Activated CD8-positive, alpha-beta memory T cell treated with anti-CD3 and anti-CD28 coated beads for 1 hour (primary cell): ENCODE data around the gene ATG101.
A peak's percentile ranks its signal among the peaks of the same experiment; 100 is the strongest.

ENCODE experiments used
- DNase-seq, 2 donors: peaks; one replicate each; pipeline ENCODE4 v3.0.0-alpha.2; 2020; ENCODE audit warnings: low read depth in 1 of 2; ENCODE audit errors: extremely low read depth in 1 of 2

The ATG101 gene

GRCh38 chr12:52057638-52058576 lies 11.9 kb upstream of the ATG101 start:
- DNase-seq = no peak

DNA sequence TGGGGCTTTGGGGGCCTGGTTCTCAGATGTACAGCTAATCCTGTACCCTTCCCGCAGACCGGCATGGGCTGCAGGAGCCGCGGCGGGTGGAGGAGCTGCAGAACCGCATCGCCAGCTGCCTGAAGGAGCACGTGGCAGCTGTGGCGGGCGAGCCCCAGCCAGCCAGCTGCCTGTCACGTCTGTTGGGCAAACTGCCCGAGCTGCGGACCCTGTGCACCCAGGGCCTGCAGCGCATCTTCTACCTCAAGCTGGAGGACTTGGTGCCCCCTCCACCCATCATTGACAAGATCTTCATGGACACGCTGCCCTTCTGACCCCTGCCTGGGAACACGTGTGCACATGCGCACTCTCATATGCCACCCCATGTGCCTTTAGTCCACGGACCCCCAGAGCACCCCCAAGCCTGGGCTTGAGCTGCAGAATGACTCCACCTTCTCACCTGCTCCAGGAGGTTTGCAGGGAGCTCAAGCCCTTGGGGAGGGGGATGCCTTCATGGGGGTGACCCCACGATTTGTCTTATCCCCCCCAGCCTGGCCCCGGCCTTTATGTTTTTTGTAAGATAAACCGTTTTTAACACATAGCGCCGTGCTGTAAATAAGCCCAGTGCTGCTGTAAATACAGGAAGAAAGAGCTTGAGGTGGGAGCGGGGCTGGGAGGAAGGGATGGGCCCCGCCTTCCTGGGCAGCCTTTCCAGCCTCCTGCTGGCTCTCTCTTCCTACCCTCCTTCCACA lies 11.0 kb upstream of the ATG101 start:
- peak in 1 of 2 donors; percentile 30 for DNase-seq

GRCh38 chr12:52059582-52060497 lies 9.9 kb upstream of the ATG101 start:
- peak in 1 of 2 donors; percentile 54 for DNase-seq

GRCh38 chr12:52060498-52061177 lies 9.1 kb upstream of the ATG101 start:
- peak; percentile 39 to 47 for DNase-seq

DNA sequence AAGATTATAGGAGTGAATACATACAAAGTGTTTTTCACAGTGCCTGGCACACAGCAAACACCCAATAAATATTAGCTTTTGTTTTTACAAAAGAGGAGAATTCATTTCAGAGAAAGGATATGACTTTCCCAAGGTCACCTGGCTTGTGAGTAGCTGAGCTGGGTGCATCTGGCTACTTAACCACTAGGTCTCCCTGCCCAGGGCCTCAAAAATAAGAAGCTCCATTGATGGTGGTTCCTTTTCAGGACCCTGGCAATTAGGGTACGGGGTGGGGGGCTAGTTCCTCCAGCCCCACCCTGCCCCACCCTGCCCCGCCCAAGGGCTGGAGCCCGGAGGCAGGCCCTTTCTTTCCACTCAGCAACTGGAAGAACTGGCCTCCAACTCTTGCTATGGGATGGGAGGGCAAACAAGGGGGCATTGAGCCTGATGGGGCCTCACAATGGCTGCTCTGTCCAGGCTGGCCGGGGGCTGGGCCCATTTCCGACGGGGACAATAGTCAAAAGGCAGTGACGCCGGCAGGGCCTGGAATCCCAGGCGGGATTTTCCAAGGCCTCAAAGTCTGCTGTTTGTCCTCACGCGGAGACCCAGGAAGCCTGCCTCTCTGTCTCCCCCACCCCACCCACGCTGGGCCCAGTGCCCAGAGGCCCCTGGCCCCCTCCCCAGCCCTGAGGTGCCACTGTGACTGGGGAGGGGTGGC lies 8.2 kb upstream of the ATG101 start:
- DNase-seq = no peak

DNA sequence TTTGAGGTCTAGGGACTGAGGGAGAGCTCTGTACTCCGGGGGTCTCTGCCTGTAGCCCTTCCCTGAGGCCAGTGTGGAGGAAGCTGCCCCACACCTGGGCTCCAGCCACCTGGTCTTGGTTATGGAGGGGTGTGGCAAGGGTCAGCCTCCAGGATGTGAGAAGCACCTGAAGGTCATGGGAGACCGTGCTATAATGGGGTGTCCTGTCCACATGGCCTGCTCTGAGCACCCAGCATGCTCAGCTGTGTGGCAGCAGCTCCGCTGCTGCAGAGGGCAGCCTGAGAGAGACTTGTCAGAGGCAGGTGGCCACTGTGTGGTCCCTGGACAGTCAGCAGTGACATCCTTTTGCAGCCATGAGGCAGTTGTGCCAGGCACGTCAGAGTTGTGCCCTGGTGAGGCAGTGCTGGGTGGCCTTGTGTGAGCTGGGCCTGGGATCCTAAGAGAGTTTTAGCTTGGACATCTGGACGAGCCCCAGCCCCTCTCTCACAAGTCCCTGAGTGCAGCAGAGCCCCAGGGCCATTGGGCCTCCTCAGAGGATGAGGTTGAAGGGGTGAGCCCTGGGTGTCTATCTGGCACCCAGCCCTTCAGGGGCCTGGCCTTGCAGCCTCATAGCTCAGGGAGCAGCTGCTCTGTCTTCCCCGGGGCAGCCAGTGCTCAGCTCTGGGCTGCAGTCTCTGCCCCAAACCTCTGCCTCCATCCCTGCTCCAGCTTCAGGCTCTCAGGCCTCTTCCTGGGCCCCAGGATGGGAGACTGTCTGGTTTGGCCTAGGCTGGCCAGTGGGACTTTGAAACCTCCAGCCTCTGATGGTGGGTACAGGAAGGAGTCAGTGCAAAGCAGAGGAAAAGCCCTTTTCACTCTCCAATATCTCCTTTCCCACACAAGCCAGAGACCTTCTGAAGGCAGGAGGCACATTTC lies 7.4 kb upstream of the ATG101 start:
- DNase-seq = no peak

GRCh38 chr12:52063082-52063924 lies 6.5 kb upstream of the ATG101 start:
- DNase-seq = no peak

- no peak for DNase-seq
These were observed 5.7 kb upstream of the ATG101 start for GRCh38 chr12:52063981-52064649.

DNA sequence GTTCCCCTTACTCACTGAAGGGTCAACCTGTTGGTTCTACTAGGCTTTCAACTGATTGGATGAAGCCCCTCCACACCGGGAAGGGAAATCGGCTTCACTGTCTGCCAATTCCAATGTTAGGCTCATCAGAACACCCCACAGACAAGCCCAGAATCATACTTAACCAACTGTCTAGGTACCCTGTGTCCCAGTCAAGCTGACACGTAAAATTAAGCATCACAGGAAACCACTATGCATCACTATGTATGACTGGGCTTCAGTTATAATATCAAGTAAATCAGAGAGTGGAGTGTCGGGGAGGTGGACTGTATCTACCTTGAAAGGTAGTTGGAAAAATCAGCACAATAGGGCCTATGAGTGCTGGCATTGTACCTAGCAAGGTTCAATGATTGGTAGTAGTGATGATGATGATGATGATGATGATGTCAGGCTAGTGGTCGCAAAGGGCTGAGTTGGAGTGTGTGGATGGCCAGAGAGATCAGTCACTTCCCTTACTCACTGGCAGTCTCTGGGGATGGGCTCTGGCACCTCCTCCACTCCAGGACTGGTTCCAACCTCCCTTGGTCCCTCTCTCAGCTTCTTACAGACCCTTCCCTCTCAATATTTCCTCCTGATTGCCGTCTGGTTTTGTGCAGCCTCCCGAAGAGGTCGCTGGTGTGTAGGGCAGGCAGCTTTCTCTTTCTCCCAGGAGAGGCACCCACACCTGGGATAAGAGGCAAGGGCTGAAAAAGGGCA lies 3.3 kb upstream of the ATG101 start:
- no peak for DNase-seq

GRCh38 chr12:52067081-52067374 lies 2.8 kb upstream of the ATG101 start:
- no peak for DNase-seq

DNA sequence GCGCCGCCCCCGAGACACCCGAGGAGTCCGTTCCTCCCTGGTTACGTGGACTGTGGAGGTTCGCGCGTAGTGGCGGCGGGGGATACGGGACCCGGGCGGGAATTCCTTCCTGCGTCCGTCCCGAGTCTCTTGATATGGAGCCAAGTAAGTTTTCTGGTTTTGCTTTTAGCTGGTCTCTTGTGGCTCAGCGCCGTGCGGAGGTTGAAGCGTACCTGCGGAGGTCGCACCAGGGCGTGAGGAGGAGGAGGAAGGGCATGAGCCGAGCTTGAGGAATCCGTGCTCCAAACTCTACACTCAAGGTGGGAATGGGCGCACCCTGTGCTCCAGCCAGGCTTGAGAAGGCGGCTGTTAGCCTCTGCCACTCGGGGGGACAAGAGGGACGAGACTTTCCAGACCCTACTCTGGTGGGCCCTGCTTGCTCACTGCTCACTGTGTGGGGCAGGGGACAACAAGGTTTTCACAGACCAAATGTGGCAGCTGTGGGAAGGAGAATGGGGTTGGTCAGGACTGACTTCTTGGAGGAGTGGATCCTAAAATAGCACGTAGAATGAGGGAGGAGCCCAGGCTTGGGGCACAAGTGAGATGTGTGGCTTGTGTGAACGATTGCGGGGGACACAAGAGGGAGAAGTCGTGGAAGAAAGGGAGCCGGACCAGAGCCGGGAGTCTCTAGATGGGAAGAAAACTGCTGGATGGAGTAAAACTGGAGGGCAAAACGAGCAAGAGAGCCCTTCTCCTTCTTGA lies 577 bp downstream of the ATG101 start:
- DNase-seq = no peak

DNA sequence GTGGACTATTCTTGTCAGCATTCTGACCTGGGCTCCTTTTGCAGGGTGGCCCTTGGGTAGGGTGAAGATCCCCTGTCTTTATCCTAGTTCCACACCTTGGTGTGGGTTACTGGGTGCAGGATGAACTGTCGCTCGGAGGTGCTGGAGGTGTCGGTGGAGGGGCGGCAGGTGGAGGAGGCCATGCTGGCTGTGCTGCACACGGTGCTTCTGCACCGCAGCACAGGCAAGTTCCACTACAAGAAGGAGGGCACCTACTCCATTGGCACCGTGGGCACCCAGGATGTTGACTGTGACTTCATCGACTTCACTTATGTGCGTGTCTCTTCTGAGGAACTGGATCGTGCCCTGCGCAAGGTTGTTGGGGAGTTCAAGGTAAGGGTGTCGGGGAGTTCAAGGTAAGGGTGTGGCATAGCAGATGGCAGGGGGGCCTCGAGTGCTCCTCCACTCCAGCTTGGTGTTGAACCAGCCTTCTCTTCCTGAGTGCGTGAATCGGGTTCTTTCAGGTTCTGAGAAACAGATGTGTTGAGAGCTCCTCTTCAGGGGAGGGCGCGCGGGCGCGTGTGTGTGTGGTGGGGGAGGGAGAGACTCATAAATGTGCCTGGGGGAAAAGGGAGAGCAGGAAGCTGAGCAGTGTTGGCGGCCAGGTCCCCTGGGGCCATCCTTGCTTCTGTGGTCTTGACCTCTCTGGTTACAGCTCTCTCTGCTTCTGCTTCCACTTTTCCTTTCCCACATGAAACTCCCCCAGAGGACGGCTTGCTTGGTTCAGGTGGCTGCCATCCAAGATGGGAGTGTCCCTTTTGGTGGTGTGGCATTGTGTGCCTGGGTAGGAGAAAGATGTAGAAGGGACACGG lies 4.0 kb downstream of the ATG101 start:
- DNase-seq = no peak

GRCh38 chr12:52074971-52075724 lies 5.4 kb downstream of the ATG101 start:
- no peak for DNase-seq

- DNase-seq = no peak
These were observed 7.0 kb downstream of the ATG101 start for GRCh38 chr12:52076811-52077210.

- DNase-seq = no peak
These were observed 8.5 kb downstream of the ATG101 start for GRCh38 chr12:52078276-52078675.
